Sigmoid colon (tissue), 4 donors: ENCODE measurements around the gene GTF2H3.

Source experiments
- EP300 ChIP-seq, 4 donors: sonication (generic); formaldehyde crosslinking; IDR thresholded peaks; one replicate each; pipeline ENCODE4 v1.6.1; 2017; ENCODE audit warnings: antibody characterized with exemption in 4 of 4
- POLR2A ChIP-seq, 2 donors: fragments of 450-650 bp; IDR thresholded peaks; one replicate each; pipeline ENCODE4 v1.6.1; 2016; ENCODE audit warnings: antibody characterized with exemption in 2 of 2, mild to moderate bottlenecking in 2 of 2, moderate library complexity in 2 of 2
- POLR2AphosphoS5 ChIP-seq, 4 donors: sonication (generic); formaldehyde crosslinking; IDR thresholded peaks; one replicate each; pipeline ENCODE4 v1.6.1; 2017; ENCODE audit warnings: antibody characterized with exemption in 4 of 4
- TF ChIP-seq, protein P1 (sequence below), 4 experiments: fragments of 450-650 bp in 3 of 4; fragments of 200-600 bp in 1 of 4; IDR thresholded peaks; one replicate each; pipeline ENCODE4 v1.5.1; 2016 to 2019; ENCODE audit warnings: antibody characterized with exemption in 4 of 4, mild to moderate bottlenecking in 3 of 4, moderate library complexity in 2 of 4

DNA sequence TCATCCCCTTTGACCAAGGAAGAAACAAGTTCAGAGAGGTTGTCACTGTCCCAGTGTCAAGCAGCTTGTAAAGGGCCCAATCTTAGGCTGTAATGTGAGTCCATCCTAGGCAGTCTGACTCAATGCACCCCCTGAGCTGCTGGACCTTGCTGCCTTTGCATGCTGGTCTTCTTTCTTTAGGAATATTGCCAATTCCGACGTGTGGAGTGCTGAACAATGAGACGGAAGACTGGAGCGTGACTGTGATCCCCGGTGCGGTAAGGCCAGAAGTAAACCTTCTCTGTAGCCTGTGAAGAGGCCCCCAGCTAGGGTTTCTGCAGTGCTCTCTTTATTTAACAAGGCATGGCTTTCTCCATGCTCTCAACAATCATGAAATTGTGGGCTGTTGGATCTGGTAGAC lies 38.2 kb downstream of the GTF2H3 start:
- TF ChIP-seq POLR2AphosphoS5 (IDR thresholded peaks at IDR 0.05) (no peak), EP300 (IDR thresholded peaks at IDR 0.05) (no peak), POLR2A (IDR thresholded peaks at IDR 0.05) (no peak)
- TF ChIP-seq, protein P1, sequence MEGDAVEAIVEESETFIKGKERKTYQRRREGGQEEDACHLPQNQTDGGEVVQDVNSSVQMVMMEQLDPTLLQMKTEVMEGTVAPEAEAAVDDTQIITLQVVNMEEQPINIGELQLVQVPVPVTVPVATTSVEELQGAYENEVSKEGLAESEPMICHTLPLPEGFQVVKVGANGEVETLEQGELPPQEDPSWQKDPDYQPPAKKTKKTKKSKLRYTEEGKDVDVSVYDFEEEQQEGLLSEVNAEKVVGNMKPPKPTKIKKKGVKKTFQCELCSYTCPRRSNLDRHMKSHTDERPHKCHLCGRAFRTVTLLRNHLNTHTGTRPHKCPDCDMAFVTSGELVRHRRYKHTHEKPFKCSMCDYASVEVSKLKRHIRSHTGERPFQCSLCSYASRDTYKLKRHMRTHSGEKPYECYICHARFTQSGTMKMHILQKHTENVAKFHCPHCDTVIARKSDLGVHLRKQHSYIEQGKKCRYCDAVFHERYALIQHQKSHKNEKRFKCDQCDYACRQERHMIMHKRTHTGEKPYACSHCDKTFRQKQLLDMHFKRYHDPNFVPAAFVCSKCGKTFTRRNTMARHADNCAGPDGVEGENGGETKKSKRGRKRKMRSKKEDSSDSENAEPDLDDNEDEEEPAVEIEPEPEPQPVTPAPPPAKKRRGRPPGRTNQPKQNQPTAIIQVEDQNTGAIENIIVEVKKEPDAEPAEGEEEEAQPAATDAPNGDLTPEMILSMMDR (IDR thresholded peaks at IDR 0.05) = no peak
